HepG2 (cell line): ENCODE results near the gene KAT2A. TPM values are rescaled to one million over a fixed set of nuclear protein-coding genes. Genes with fewer than 3 reads are reported as not detected.
A peak's percentile ranks its signal among the peaks of the same experiment; 100 is the strongest.

Experiments used
- BCL3 ChIP-seq: sonication (generic); formaldehyde crosslinking; IDR thresholded peaks from 2 replicates; pipeline ENCODE4 v1.5.1; 2020; ENCODE audit warnings: mild to moderate bottlenecking, missing genetic modification reagents, moderate library complexity
- LCORL ChIP-seq, 2 experiments: fragments of 450-650 bp in 1 of 2; sonication (generic) in 1 of 2; formaldehyde crosslinking in 1 of 2; IDR thresholded peaks; 2 replicates each; pipeline versions ENCODE4 v1.5.0 to v1.6.1; 2017 to 2020; ENCODE audit warnings: antibody characterized with exemption in 1 of 2, missing genetic modification reagents in 1 of 2
- MBNL3 ChIP-seq: fragments of 250-450 bp; sonication (Bioruptor Pico); conservative IDR thresholded peaks from 2 replicates; pipeline ENCODE4 v1.8.0; 2022; ENCODE audit warnings: mild to moderate bottlenecking, inconsistent platforms
- PHF21A ChIP-seq: sonication (generic); formaldehyde crosslinking; IDR thresholded peaks from 2 replicates; pipeline ENCODE4 v1.5.0; 2020; ENCODE audit warnings: mild to moderate bottlenecking, missing genetic modification reagents
- SALL1 ChIP-seq: sonication (generic); formaldehyde crosslinking; IDR thresholded peaks from 2 replicates; pipeline ENCODE4 v1.8.0; 2022; ENCODE audit warnings: mild to moderate bottlenecking, missing genetic modification reagents
- ZBTB4 ChIP-seq: sonication (generic); formaldehyde crosslinking; IDR thresholded peaks from 2 replicates; pipeline ENCODE4 v1.4.0; 2020; ENCODE audit warnings: missing genetic modification reagents, mild to moderate bottlenecking, borderline replicate concordance
- ZBTB7A ChIP-seq: sonication (generic); formaldehyde crosslinking; IDR thresholded peaks from 2 replicates; pipeline ENCODE4 v1.8.0; 2022; ENCODE audit warnings: mild to moderate bottlenecking, missing genetic modification reagents
- ZNF629 ChIP-seq: sonication (generic); formaldehyde crosslinking; conservative IDR thresholded peaks from 2 replicates; pipeline ENCODE4 v1.5.0; 2020; ENCODE audit warnings: missing genetic modification reagents
- polyA plus RNA-seq, 8 experiments: library from polyadenylated mRNA; depleted of rRNA in 3 of 8; stranded (reverse) in 7 of 8; unstranded in 1 of 8; fragments of >200 nt; fragmentation: Illumina TruSeq in 4 of 8; extraction: Trizol in 4 of 8; gene quantifications; 2 replicates each; pipeline versions ENCODE4 v1.2.1 to v1.2.3, GENCODE V29; 2011 to 2016; ENCODE audit warnings: low read depth in 4 of 8, missing spikeins in 1 of 8, mixed read lengths in 1 of 8; ENCODE audit not compliant: insufficient read depth in 1 of 8
- total RNA-seq, 5 experiments: library from RNA; depleted of rRNA; stranded (reverse); fragments of >200 nt; fragmentation: Illumina TruSeq; extraction: Trizol; gene quantifications; 2 replicates each; pipeline ENCODE4 v1.2.3, GENCODE V29; 2016; ENCODE audit warnings: low read depth in 1 of 5
- TF ChIP-seq, protein P1 (sequence below): sonication (generic); formaldehyde crosslinking; IDR thresholded peaks from 2 replicates; pipeline ENCODE4; 2020; ENCODE audit warnings: missing genetic modification reagents, mild to moderate bottlenecking, borderline replicate concordance

Gene KAT2A
- total and polyA plus RNA-seq, 2 of the 13 experiments (the other 11 are each of a cell fraction or from before 2014, with no cell fraction given) = 29.1 to 90.4 TPM

GRCh38 chr17:42067371-42068091 lies 53.6 kb downstream of the KAT2A start (continued):
- TF ChIP-seq ZBTB4 (CRISPR knock-in tag) (0 out of 2 replicates have a peak, but pooled peaks have one; percentile 27), ZNF629 (CRISPR knock-in tag) (no peak), LCORL (IDR thresholded peaks at IDR 0.05) (no peak), LCORL (CRISPR knock-in tag; IDR thresholded peaks at IDR 0.05) (peak; percentile 59; the same call in 1 of the 2 replicates), BCL3 (CRISPR knock-in tag) (peak; percentile 1; the same call in 1 of the 2 replicates), MBNL3 (CRISPR knock-in tag) (no peak), PHF21A (CRISPR knock-in tag) (no peak), ZBTB7A (CRISPR knock-in tag) (peak; percentile 53; the same call in 1 of the 2 replicates), SALL1 (peak; percentile 61; the same call in 1 of the 2 replicates)
- TF ChIP-seq, protein P1, sequence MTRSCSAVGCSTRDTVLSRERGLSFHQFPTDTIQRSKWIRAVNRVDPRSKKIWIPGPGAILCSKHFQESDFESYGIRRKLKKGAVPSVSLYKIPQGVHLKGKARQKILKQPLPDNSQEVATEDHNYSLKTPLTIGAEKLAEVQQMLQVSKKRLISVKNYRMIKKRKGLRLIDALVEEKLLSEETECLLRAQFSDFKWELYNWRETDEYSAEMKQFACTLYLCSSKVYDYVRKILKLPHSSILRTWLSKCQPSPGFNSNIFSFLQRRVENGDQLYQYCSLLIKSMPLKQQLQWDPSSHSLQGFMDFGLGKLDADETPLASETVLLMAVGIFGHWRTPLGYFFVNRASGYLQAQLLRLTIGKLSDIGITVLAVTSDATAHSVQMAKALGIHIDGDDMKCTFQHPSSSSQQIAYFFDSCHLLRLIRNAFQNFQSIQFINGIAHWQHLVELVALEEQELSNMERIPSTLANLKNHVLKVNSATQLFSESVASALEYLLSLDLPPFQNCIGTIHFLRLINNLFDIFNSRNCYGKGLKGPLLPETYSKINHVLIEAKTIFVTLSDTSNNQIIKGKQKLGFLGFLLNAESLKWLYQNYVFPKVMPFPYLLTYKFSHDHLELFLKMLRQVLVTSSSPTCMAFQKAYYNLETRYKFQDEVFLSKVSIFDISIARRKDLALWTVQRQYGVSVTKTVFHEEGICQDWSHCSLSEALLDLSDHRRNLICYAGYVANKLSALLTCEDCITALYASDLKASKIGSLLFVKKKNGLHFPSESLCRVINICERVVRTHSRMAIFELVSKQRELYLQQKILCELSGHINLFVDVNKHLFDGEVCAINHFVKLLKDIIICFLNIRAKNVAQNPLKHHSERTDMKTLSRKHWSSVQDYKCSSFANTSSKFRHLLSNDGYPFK (CRISPR knock-in tag) = peak; percentile 62; the same call in 1 of the 2 replicates
